ENCODE results near the gene SZT2. TPM values are rescaled to one million over a fixed set of nuclear protein-coding genes. Genes with fewer than 3 reads are reported as not detected.

SZT2 gene
- total RNA-seq, 1 experiment from 2014 or later: 77.3 TPM

DNA sequence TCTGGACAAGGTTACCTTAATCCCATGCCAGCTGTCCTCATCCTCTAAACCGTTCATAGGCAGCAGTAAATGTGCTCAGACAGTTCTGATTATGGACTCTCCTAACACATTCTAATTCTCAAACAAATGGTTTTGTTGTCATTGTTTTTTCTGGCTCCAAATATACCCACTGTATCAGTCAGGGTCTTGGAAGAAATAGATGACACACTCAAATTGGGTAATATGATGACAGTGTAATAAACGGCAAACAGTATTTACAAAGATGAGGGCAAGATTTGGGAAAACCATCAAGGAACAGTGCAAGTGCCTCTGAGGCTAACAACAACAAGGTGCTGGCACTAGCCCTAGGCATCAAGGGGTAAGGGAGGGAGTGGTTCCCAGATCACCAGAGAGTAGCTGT lies 35.2 kb upstream of the SZT2 start:
- TF ChIP-seq, protein P1, sequence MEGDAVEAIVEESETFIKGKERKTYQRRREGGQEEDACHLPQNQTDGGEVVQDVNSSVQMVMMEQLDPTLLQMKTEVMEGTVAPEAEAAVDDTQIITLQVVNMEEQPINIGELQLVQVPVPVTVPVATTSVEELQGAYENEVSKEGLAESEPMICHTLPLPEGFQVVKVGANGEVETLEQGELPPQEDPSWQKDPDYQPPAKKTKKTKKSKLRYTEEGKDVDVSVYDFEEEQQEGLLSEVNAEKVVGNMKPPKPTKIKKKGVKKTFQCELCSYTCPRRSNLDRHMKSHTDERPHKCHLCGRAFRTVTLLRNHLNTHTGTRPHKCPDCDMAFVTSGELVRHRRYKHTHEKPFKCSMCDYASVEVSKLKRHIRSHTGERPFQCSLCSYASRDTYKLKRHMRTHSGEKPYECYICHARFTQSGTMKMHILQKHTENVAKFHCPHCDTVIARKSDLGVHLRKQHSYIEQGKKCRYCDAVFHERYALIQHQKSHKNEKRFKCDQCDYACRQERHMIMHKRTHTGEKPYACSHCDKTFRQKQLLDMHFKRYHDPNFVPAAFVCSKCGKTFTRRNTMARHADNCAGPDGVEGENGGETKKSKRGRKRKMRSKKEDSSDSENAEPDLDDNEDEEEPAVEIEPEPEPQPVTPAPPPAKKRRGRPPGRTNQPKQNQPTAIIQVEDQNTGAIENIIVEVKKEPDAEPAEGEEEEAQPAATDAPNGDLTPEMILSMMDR (IDR thresholded peaks at IDR 0.05; ENCODE audit: unreplicated experiment): no peak
- DNase-seq: no peak
- Mint-ChIP-seq H3K27ac (ENCODE audit: unreplicated experiment) (no peak overlapping the region), H3K9me3 (ENCODE audit: low read depth, unreplicated experiment) (no peaks in the 10 kb centered on the region), H3K36me3 (ENCODE audit: insufficient read depth, unreplicated experiment) (peaks cover 19% of the 10 kb centered on the region), H3K4me3 (ENCODE audit: low read depth, unreplicated experiment) (no peak overlapping the region), H3K4me1 (ENCODE audit: low read depth, unreplicated experiment) (peaks cover 10% of the 10 kb centered on the region), H3K27me3 (ENCODE audit: unreplicated experiment) (no peaks in the 10 kb centered on the region)
- no TSS peak for BruUV-seq (replicated peaks)
- intact Hi-C loops (cut with micrococcal nuclease; ENCODE audit: unreplicated experiment): no loop called here
- CTCF ChIA-PET: no interaction called here

DNA sequence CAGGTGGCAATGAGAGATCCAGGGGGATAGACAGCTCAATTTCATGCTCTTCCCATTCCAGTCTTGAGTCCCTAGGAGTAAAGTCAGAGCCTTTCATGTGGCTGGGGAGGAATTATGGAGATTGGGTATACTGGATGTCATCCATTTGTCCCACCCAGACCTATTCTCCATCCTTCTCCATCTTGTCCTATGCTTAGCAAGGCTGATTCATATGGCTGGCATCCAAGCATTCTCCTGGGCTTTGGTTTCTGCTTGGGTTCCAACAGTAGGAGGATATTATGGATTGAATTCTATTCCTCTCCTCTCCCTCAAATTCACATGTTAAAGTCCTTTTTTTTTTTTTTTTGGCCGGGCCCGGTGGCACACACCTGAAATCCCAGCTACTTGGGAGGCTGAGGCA lies 34.8 kb upstream of the SZT2 start:
- TF ChIP-seq, protein P1 (IDR thresholded peaks at IDR 0.05; ENCODE audit: unreplicated experiment): no peak
- CTCF ChIA-PET: interaction anchor here (0.6 kb wide), 1 partner anchor 112 kb away, joined by 3 read pairs; no protein-coding TSS in a partner anchor

GRCh38 chr1:43357251-43357650 lies 32.4 kb upstream of the SZT2 start:
- TF ChIP-seq, protein P1 (IDR thresholded peaks at IDR 0.05; ENCODE audit: unreplicated experiment): no peak
- Mint-ChIP-seq H3K9me3 (ENCODE audit: low read depth, unreplicated experiment) (no peaks in the 10 kb centered on the region), H3K4me3 (ENCODE audit: low read depth, unreplicated experiment) (no peak overlapping the region), H3K36me3 (ENCODE audit: insufficient read depth, unreplicated experiment) (peaks cover 43% of the 10 kb centered on the region), H3K4me1 (ENCODE audit: low read depth, unreplicated experiment) (peaks cover 28% of the 10 kb centered on the region), H3K27ac (ENCODE audit: unreplicated experiment) (no peak overlapping the region), H3K27me3 (ENCODE audit: unreplicated experiment) (no peaks in the 10 kb centered on the region)
- no peak for DNase-seq
- intact Hi-C loops (cut with micrococcal nuclease; ENCODE audit: unreplicated experiment): loop anchor here (5.0 kb wide), 1 partner anchor 120 kb away; no protein-coding TSS in a partner anchor
- CTCF ChIA-PET: no interaction called here
- BruUV-seq (replicated peaks): no TSS peak

More for the DNA sequence above, 34.8 kb upstream of the SZT2 start:
- Mint-ChIP-seq H3K9me3 (ENCODE audit: low read depth, unreplicated experiment) (no peaks in the 10 kb centered on the region), H3K4me1 (ENCODE audit: low read depth, unreplicated experiment) (peaks cover 10% of the 10 kb centered on the region), H3K36me3 (ENCODE audit: insufficient read depth, unreplicated experiment) (peaks cover 20% of the 10 kb centered on the region), H3K27ac (ENCODE audit: unreplicated experiment) (no peak overlapping the region), H3K4me3 (ENCODE audit: low read depth, unreplicated experiment) (no peak overlapping the region), H3K27me3 (ENCODE audit: unreplicated experiment) (no peaks in the 10 kb centered on the region)
- intact Hi-C loops (cut with micrococcal nuclease; ENCODE audit: unreplicated experiment): loop anchor here (5.0 kb wide), 1 partner anchor 118 kb away; no protein-coding TSS in a partner anchor
- BruUV-seq (replicated peaks): no TSS peak
- DNase-seq: no peak

- DNase-seq: peak; percentile 42
- intact Hi-C loops (cut with micrococcal nuclease; ENCODE audit: unreplicated experiment): loop anchor here (5.0 kb wide), 1 partner anchor 121 kb away; no protein-coding TSS in a partner anchor
Measured at GRCh38 chr1:43358121-43358745, 31.5 kb upstream of the SZT2 start.

More at GRCh38 chr1:43358121-43358745, 31.5 kb upstream of the SZT2 start:
- peak overlapping the region; percentile 84 for H3K27ac Mint-ChIP-seq (ENCODE audit: unreplicated experiment)
- H3K9me3 Mint-ChIP-seq (ENCODE audit: low read depth, unreplicated experiment): no peaks in the 10 kb centered on the region
- H3K4me1 Mint-ChIP-seq (ENCODE audit: low read depth, unreplicated experiment): peaks cover 28% of the 10 kb centered on the region
- H3K27me3 Mint-ChIP-seq (ENCODE audit: unreplicated experiment): no peaks in the 10 kb centered on the region
- H3K4me3 Mint-ChIP-seq (ENCODE audit: low read depth, unreplicated experiment): peak overlapping the region; percentile 81
- CTCF ChIA-PET: interaction anchor here (0.6 to 1.9 kb wide), 10 partner anchors 10 to 913 kb away, joined by 3 to 14 read pairs (median 7); partner anchors contain the start of genes C1orf210 and ELOVL1
- H3K36me3 Mint-ChIP-seq (ENCODE audit: insufficient read depth, unreplicated experiment): peaks cover 53% of the 10 kb centered on the region
- TF ChIP-seq, protein P1 (IDR thresholded peaks at IDR 0.05; ENCODE audit: unreplicated experiment): peak; percentile 56
- TSS peak; percentile 67 for BruUV-seq (replicated peaks)
